ENCODE data around the gene PVALEF. TPM values are rescaled to one million over a fixed set of nuclear protein-coding genes. Genes with fewer than 3 reads are reported as not detected.

Gene PVALEF
- total and polyA plus RNA-seq, 11 donors = not detected

DNA sequence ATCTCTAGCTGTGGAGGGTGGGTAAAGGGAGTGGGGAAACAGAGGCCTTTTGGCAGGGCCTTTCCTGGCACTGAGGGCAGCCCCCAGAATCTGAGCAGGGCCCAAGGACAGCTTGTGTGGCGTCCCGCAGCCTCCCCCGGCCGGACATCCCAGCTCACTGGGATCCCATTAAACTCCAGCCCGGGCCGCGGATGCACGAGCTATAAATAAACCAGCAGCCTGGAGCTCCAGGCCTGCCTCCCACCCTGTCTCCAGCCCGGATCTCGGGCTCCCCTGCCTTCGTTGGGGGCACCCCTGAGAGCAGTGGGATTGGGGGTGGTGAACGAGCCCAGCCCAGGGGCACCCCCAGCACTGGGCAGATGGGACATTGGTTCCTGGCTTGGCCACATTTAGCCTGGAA is 14.6 kb downstream of the PVALEF start:
- DNase-seq = no peak
- peak in 3 of 4 donors; percentile 32 to 64 (median 53) for ATAC-seq
- no peaks in the 10 kb centered on the region for H3K36me3 ChIP-seq
- H3K4me3 ChIP-seq = no peak overlapping the region
- H3K9me3 ChIP-seq = peaks cover 0 to 10% (median 0%) of the 10 kb centered on the region in 12 donors
- peaks cover 0 to 6% (median 0%) of the 10 kb centered on the region in 9 donors for H3K27me3 ChIP-seq
- intact Hi-C loops (cut with DNase I) = no loop called here
- TF ChIP-seq POLR2A (IDR thresholded peaks at IDR 0.05) = no peak
- TF ChIP-seq, protein P1, sequence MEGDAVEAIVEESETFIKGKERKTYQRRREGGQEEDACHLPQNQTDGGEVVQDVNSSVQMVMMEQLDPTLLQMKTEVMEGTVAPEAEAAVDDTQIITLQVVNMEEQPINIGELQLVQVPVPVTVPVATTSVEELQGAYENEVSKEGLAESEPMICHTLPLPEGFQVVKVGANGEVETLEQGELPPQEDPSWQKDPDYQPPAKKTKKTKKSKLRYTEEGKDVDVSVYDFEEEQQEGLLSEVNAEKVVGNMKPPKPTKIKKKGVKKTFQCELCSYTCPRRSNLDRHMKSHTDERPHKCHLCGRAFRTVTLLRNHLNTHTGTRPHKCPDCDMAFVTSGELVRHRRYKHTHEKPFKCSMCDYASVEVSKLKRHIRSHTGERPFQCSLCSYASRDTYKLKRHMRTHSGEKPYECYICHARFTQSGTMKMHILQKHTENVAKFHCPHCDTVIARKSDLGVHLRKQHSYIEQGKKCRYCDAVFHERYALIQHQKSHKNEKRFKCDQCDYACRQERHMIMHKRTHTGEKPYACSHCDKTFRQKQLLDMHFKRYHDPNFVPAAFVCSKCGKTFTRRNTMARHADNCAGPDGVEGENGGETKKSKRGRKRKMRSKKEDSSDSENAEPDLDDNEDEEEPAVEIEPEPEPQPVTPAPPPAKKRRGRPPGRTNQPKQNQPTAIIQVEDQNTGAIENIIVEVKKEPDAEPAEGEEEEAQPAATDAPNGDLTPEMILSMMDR (IDR thresholded peaks at IDR 0.05) = no peak
- H3K4me1 ChIP-seq = peaks cover 0 to 6% (median 0%) of the 10 kb centered on the region in 12 donors
- H3K27ac ChIP-seq = no peak overlapping the region
- 0 to 29% (median 24%) methylated on average over 5 to 12 of the region's 12 CpGs for WGBS, 4 donors

DNA sequence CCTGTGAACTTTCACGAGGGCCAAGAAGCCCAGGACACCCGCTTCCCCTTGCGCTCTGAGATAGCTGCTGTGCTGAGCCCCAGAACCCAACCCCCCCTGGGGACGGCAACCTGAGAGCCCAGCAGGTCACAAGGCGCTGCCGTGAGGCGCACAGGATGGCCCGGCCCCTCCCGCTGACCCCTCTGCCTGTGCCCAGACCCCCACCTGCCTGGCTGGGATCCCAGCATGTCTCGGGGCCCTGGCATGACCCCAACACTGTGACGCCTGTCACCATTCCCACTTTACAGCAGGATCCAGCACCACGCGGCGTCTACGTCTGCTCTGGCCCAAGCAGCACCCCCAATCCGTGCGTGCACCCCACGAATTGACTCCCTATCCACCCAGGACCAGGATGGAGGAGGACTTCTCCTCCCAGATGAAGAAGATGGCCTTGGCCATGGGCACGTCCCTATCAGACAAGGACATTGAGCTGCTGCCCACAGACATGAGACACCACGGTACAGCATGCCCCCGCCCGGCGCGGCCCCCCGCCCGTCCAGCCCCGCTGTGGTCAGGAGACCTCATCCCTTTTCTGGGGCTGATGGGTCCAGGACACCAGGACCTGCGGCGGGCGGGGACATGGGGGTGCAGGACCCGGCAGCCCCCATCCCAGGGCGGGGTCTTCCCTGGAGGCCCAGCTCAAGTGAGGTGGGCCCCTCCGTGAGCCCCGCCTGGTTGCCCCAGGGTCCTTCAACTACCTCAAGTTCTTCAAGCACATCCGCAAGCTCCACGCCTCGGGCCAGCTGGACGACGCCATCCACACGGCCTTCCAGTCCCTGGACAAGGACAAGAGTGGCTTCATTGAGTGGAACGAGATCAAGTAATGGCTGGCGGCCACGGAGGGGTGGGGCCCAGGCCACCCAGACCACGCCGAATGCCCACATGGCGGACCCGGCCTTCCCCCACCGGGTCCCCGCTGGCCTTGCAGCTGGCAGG is 15.8 kb downstream of the PVALEF start:
- peaks cover 0 to 6% (median 0%) of the 10 kb centered on the region in 9 donors for H3K27me3 ChIP-seq

DNA sequence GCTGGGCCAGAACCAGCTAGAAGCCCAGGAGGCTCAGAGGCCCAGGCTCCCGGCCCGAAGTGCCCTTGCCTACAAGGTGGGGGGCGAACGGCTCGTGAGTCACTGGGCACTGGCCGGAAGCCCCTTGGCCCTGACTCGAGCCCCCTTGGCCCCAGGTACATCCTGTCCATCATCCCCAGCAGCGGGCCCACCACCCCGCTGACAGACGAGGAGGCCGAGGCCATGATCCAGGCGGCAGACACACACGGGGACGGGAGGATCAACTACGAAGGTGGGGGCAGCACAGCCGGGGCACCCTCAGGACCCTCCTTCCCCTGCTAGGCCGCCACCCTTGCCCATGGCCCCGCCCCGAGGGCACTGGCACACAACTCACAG is 16.5 kb downstream of the PVALEF start:
- TF ChIP-seq, protein P1 (IDR thresholded peaks at IDR 0.05) = no peak
- no peak for TF ChIP-seq POLR2A (IDR thresholded peaks at IDR 0.05)
- intact Hi-C loops (cut with DNase I) = no loop called here
- no peaks in the 10 kb centered on the region for H3K36me3 ChIP-seq
- DNase-seq (no peak), ATAC-seq (no peak)
- peaks cover 0 to 6% (median 0%) of the 10 kb centered on the region in 12 donors for H3K4me1 ChIP-seq
- no peak overlapping the region for H3K27ac ChIP-seq
- 95 to 97% (median 96%) methylated on average over 10 to 19 of the region's 19 CpGs for WGBS, 4 donors
- H3K4me3 ChIP-seq = no peak overlapping the region
- H3K27me3 ChIP-seq = peaks cover 0 to 6% (median 0%) of the 10 kb centered on the region in 9 donors
- no peaks in the 10 kb centered on the region for H3K9me3 ChIP-seq

More for the DNA sequence above, 15.8 kb downstream of the PVALEF start:
- H3K4me1 ChIP-seq = peaks cover 0 to 6% (median 0%) of the 10 kb centered on the region in 12 donors
- ATAC-seq (no peak), DNase-seq (no peak)
- H3K4me3 ChIP-seq = no peak overlapping the region
- no peak overlapping the region for H3K27ac ChIP-seq
- no peaks in the 10 kb centered on the region for H3K9me3 ChIP-seq
- WGBS, 4 donors = 93 to 95% (median 93%) methylated on average over 42 to 49 of the region's 49 CpGs
- no peaks in the 10 kb centered on the region for H3K36me3 ChIP-seq
- no peak for TF ChIP-seq POLR2A (IDR thresholded peaks at IDR 0.05)
- TF ChIP-seq, protein P1 (IDR thresholded peaks at IDR 0.05) = no peak
- intact Hi-C loops (cut with DNase I) = no loop called here

DNA sequence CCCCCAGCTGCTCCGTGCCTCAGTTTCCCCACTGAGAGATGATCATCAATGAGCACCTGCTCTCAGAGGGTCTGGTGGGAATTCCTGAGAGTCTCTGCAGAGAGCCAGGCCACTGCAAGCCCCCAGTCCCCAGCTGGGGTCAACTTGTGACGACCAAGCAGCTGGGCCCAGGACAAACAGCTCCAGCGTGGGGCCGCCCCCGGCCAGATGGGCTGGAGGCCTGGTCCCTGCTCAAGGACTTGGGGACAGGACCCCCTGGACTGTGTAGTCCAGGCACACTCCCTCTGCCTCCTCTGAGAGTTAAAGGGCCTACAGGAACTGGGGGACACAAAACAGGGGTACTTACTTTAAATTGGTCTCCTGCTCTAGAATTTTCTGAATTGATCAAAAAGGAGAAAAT is 17.3 kb downstream of the PVALEF start:
- intact Hi-C loops (cut with DNase I) = no loop called here
- Histone ChIP-seq H3K4me3 (no peak overlapping the region), H3K27me3 (peaks cover 0 to 6% (median 0%) of the 10 kb centered on the region in 9 donors), H3K4me1 (peaks cover 0 to 6% (median 0%) of the 10 kb centered on the region in 12 donors), H3K9me3 (no peaks in the 10 kb centered on the region), H3K36me3 (no peaks in the 10 kb centered on the region), H3K27ac (no peak overlapping the region)
- 79 to 86% (median 83%) methylated on average over 2 to 5 of the region's 5 CpGs for WGBS, 4 donors
- TF ChIP-seq, protein P1 (IDR thresholded peaks at IDR 0.05) = no peak
- TF ChIP-seq POLR2A (IDR thresholded peaks at IDR 0.05) = no peak
- no peak for DNase-seq
- ATAC-seq = no peak

Measured in heart left ventricle (tissue), 16 donors.